HEK293 (cell line): ENCODE measurements around the gene ARPC2.

Experiments
- CTCF ChIA-PET: fragments of 350-600 bp; formaldehyde crosslinking; extraction: SDS; loops from one replicate; lab custom pipeline; 2021; ENCODE audit warnings: antibody characterized with exemption; lab: Yijun Ruan, JAX
- POLR2A ChIA-PET: fragments of 300-600 bp; formaldehyde crosslinking; extraction: SDS; loops from one replicate; lab custom pipeline; 2020; ENCODE audit warnings: antibody characterized with exemption, inconsistent platforms; lab: Yijun Ruan, JAX
- H3K27ac ChIP-seq: fragments of 200-500 bp; sonication (Bioruptor generic); 2 replicates; pipeline ENCODE4 v1.5.1; 2014; ENCODE audit warnings: low read depth, low read length, control low read depth, inconsistent platforms; ENCODE audit errors: extremely low read depth
- H3K36me3 ChIP-seq, 2 experiments: fragments of 200-500 bp in 1 of 2; sonication (Bioruptor generic) in 1 of 2; 1 replicate in 1 of 2; 2 replicates in 1 of 2; pipeline ENCODE4 v1.5.1; 2014 to 2017; ENCODE audit warnings: inconsistent platforms in 2 of 2, low read length in 2 of 2; ENCODE audit not compliant: control insufficient read depth in 2 of 2, insufficient read depth in 1 of 2
- H3K4me1 ChIP-seq: fragments of 200-500 bp; sonication (Bioruptor generic); 2 replicates; pipeline ENCODE4 v1.5.1; 2014; ENCODE audit warnings: mild to moderate bottlenecking, low read length, inconsistent platforms; ENCODE audit not compliant: control insufficient read depth, insufficient read depth
- H3K4me3 ChIP-seq: 2 replicates; pipeline ENCODE4 v1.5.1; 2011; ENCODE audit warnings: low read depth, mild to moderate bottlenecking, control low read depth, low read length, moderate library complexity
- H3K9me3 ChIP-seq: fragments of 200-500 bp; sonication (Bioruptor generic); 2 replicates; pipeline ENCODE4 v1.5.1; 2014; ENCODE audit warnings: low read depth, low read length, inconsistent platforms; ENCODE audit not compliant: control insufficient read depth, insufficient read depth
- BCL11B ChIP-seq: fragments of 450-650 bp; formaldehyde crosslinking; IDR thresholded peaks from 2 replicates; pipeline ENCODE4 v1.5.1; 2016; ENCODE audit warnings: low read depth, missing biosample characterization, missing genetic modification characterization
- FEZF1 ChIP-seq: fragments of 450-650 bp; formaldehyde crosslinking; IDR thresholded peaks from 2 replicates; pipeline ENCODE4 v1.5.1; 2016; ENCODE audit warnings: missing biosample characterization, missing genetic modification characterization
- HOXA7 ChIP-seq: sonication (generic); formaldehyde crosslinking; IDR thresholded peaks from 2 replicates; pipeline ENCODE4 v1.8.1; 2022; ENCODE audit warnings: missing genetic modification reagents, borderline replicate concordance
- HOXC10 ChIP-seq: sonication (generic); formaldehyde crosslinking; IDR thresholded peaks from 2 replicates; pipeline ENCODE4 v1.8.1; 2023; ENCODE audit warnings: mild to moderate bottlenecking, missing genetic modification reagents
- KLF1 ChIP-seq: fragments of 450-650 bp; formaldehyde crosslinking; IDR thresholded peaks from 2 replicates; pipeline ENCODE4 v1.5.1; 2016; ENCODE audit warnings: missing biosample characterization, missing genetic modification characterization
- PBX3 ChIP-seq: sonication (generic); formaldehyde crosslinking; IDR thresholded peaks from 2 replicates; pipeline ENCODE4 v1.8.1; 2022; ENCODE audit warnings: mild to moderate bottlenecking, moderate library complexity, missing genetic modification reagents
- PRDM4 ChIP-seq: fragments of 450-650 bp; formaldehyde crosslinking; IDR thresholded peaks from 2 replicates; pipeline ENCODE4 v1.5.1; 2017; ENCODE audit warnings: missing biosample characterization, missing genetic modification characterization
- SP2 ChIP-seq: fragments of 450-650 bp; formaldehyde crosslinking; IDR thresholded peaks from 2 replicates; pipeline ENCODE4 v1.5.1; 2016; ENCODE audit warnings: missing biosample characterization, missing genetic modification characterization
- ZBTB11 ChIP-seq: fragments of 450-650 bp; formaldehyde crosslinking; conservative IDR thresholded peaks from 2 replicates; pipeline ENCODE4 v1.5.1; 2016; ENCODE audit warnings: low read depth, missing biosample characterization, missing genetic modification characterization
- ZBTB48 ChIP-seq: fragments of 450-650 bp; formaldehyde crosslinking; IDR thresholded peaks from 2 replicates; pipeline ENCODE4 v1.5.1; 2016; ENCODE audit warnings: missing biosample characterization, missing genetic modification characterization
- ZBTB8A ChIP-seq: fragments of 450-650 bp; formaldehyde crosslinking; IDR thresholded peaks from 2 replicates; pipeline ENCODE4 v1.5.1; 2016; ENCODE audit warnings: missing biosample characterization, missing genetic modification characterization
- ZFP41 ChIP-seq: fragments of 450-650 bp; formaldehyde crosslinking; IDR thresholded peaks from 2 replicates; pipeline ENCODE4 v1.5.1; 2016; ENCODE audit warnings: missing biosample characterization, missing genetic modification characterization, borderline replicate concordance
- ZNF366 ChIP-seq: fragments of 450-650 bp; formaldehyde crosslinking; conservative IDR thresholded peaks from 2 replicates; pipeline ENCODE4 v1.5.1; 2016; ENCODE audit warnings: missing biosample characterization, missing genetic modification characterization
- ZNF416 ChIP-seq: fragments of 450-650 bp; formaldehyde crosslinking; IDR thresholded peaks from 2 replicates; pipeline ENCODE4 v1.5.1; 2016; ENCODE audit warnings: missing biosample characterization, missing genetic modification characterization
- ZNF423 ChIP-seq: fragments of 450-650 bp; formaldehyde crosslinking; IDR thresholded peaks from 2 replicates; pipeline ENCODE4 v1.5.1; 2016; ENCODE audit warnings: missing biosample characterization, missing genetic modification characterization
- ZNF561 ChIP-seq: fragments of 450-650 bp; IDR thresholded peaks from 2 replicates; pipeline ENCODE4 v1.5.1; 2018; ENCODE audit warnings: missing biosample characterization, missing genetic modification characterization, borderline replicate concordance
- ZNF792 ChIP-seq: fragments of 450-650 bp; formaldehyde crosslinking; IDR thresholded peaks from 2 replicates; pipeline ENCODE4 v1.5.1; 2016; ENCODE audit warnings: missing biosample characterization, missing genetic modification characterization
- ZSCAN4 ChIP-seq: fragments of 450-650 bp; formaldehyde crosslinking; IDR thresholded peaks from 2 replicates; pipeline ENCODE4 v1.5.1; 2017; ENCODE audit warnings: missing biosample characterization, missing genetic modification characterization
- TF ChIP-seq, protein P1 (sequence below): fragments of 450-650 bp; formaldehyde crosslinking; IDR thresholded peaks from 2 replicates; pipeline ENCODE4 v1.5.1; 2017; ENCODE audit warnings: missing biosample characterization, missing genetic modification characterization
- TF ChIP-seq, protein P2 (sequence below): fragments of 450-650 bp; formaldehyde crosslinking; IDR thresholded peaks from 2 replicates; pipeline ENCODE4 v1.5.1; 2017; ENCODE audit warnings: missing biosample characterization, missing genetic modification characterization
- TF ChIP-seq, protein P3 (sequence below): fragments of 450-650 bp; formaldehyde crosslinking; IDR thresholded peaks from 2 replicates; pipeline ENCODE4 v1.5.1; 2016; ENCODE audit warnings: missing biosample characterization, missing genetic modification characterization

Gene ARPC2

DNA sequence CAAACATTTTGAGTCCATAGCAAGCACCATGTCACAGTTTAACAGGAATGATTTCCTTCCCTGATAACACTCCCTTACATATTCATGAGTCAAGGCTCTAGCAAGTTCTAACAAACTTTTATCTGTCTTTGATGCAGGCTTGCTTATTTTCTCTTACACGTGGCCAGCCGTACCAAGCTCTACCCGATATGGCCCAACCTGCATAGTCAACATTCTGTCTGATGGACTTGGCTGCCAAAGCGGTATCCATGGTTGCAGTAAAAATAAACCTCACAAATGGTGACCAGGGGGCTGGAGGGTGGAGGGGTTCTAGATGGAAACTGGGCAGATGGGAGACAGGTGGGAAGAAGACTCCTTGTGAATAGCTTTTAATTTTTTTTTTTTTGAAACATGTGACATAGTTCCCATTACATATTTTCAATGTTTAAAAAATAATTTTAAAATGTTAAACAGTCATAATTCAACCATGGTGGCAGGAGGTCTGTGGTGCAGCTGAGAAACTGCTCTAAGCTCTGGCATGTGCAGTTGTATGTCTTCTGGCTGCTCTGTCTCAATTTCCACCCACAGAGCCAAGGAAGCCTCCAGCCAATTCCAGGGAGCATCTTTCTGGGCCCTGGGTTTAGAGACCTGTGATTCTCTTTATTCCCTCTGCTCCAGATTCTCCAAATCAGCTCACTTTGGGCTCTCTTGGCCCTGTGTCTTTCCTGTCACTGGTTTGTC is 29.5 kb upstream of the ARPC2 start:
- H3K9me3 ChIP-seq, result no peaks in the 10 kb centered on the region
- POLR2A ChIA-PET, result no interaction called here
- H3K36me3 ChIP-seq, result no peaks in the 10 kb centered on the region
- TF ChIP-seq ZSCAN4 (tag by site-specific recombination) (no peak), ZFP41 (no peak), ZBTB8A (tag by site-specific recombination) (no peak), ZNF416 (tag by site-specific recombination) (no peak), PBX3 (no peak), SP2 (tag by site-specific recombination) (no peak), HOXC10 (no peak)
- TF ChIP-seq, protein P1, sequence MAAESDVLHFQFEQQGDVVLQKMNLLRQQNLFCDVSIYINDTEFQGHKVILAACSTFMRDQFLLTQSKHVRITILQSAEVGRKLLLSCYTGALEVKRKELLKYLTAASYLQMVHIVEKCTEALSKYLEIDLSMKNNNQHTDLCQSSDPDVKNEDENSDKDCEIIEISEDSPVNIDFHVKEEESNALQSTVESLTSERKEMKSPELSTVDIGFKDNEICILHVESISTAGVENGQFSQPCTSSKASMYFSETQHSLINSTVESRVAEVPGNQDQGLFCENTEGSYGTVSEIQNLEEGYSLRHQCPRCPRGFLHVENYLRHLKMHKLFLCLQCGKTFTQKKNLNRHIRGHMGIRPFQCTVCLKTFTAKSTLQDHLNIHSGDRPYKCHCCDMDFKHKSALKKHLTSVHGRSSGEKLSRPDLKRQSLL, result no peak
- TF ChIP-seq, protein P2, sequence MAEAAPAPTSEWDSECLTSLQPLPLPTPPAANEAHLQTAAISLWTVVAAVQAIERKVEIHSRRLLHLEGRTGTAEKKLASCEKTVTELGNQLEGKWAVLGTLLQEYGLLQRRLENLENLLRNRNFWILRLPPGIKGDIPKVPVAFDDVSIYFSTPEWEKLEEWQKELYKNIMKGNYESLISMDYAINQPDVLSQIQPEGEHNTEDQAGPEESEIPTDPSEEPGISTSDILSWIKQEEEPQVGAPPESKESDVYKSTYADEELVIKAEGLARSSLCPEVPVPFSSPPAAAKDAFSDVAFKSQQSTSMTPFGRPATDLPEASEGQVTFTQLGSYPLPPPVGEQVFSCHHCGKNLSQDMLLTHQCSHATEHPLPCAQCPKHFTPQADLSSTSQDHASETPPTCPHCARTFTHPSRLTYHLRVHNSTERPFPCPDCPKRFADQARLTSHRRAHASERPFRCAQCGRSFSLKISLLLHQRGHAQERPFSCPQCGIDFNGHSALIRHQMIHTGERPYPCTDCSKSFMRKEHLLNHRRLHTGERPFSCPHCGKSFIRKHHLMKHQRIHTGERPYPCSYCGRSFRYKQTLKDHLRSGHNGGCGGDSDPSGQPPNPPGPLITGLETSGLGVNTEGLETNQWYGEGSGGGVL (tag by site-specific recombination), result no peak
- TF ChIP-seq, all 188 proteins: peak for 0
- CTCF ChIA-PET, result interaction anchor here (0.5 to 2.5 kb wide), 9 partner anchors 18 to 301 kb away, joined by 3 to 10 read pairs (median 3); partner anchors contain the start of genes AAMP and PNKD
- no peak overlapping the region for H3K4me3 ChIP-seq
- no peaks in the 10 kb centered on the region for H3K4me1 ChIP-seq
- no peak overlapping the region for H3K27ac ChIP-seq

- H3K4me1 ChIP-seq, result no peaks in the 10 kb centered on the region
- ChIA-PET POLR2A (no interaction called here), CTCF (interaction anchor here (1.0 kb wide), 1 partner anchor 36 kb away, joined by 3 read pairs; no protein-coding TSS in a partner anchor)
- no peak for TF ChIP-seq ZNF366
- no peak for TF ChIP-seq BCL11B (tag by site-specific recombination)
- TF ChIP-seq FEZF1, result no peak
- no peak for TF ChIP-seq ZFP41
- TF ChIP-seq KLF1, result no peak
- TF ChIP-seq, protein P3, sequence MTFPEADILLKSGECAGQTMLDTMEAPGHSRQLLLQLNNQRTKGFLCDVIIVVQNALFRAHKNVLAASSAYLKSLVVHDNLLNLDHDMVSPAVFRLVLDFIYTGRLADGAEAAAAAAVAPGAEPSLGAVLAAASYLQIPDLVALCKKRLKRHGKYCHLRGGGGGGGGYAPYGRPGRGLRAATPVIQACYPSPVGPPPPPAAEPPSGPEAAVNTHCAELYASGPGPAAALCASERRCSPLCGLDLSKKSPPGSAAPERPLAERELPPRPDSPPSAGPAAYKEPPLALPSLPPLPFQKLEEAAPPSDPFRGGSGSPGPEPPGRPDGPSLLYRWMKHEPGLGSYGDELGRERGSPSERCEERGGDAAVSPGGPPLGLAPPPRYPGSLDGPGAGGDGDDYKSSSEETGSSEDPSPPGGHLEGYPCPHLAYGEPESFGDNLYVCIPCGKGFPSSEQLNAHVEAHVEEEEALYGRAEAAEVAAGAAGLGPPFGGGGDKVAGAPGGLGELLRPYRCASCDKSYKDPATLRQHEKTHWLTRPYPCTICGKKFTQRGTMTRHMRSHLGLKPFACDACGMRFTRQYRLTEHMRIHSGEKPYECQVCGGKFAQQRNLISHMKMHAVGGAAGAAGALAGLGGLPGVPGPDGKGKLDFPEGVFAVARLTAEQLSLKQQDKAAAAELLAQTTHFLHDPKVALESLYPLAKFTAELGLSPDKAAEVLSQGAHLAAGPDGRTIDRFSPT (tag by site-specific recombination), result no peak
- TF ChIP-seq PRDM4, result no peak
- no peak for TF ChIP-seq ZNF792 (tag by site-specific recombination)
- TF ChIP-seq ZBTB48, result no peak
- no peak for TF ChIP-seq ZBTB11
- no peak for TF ChIP-seq ZNF423 (tag by site-specific recombination)
- TF ChIP-seq HOXA7 (CRISPR knock-in tag), result no peak
- no peak for TF ChIP-seq ZNF561
These were observed 28.5 kb upstream of the ARPC2 start for GRCh38 chr2:218188528-218188927.

More at GRCh38 chr2:218188528-218188927, 28.5 kb upstream of the ARPC2 start:
- H3K9me3 ChIP-seq, result no peaks in the 10 kb centered on the region
- no peaks in the 10 kb centered on the region for H3K36me3 ChIP-seq
- no peak overlapping the region for H3K27ac ChIP-seq
- H3K4me3 ChIP-seq, result no peak overlapping the region
